Endothelial cell (in vitro differentiated cells): ENCODE data around the gene VAV2. TPM values are rescaled to one million over a fixed set of nuclear protein-coding genes. Genes with fewer than 3 reads are reported as not detected.

Source experiments
- DNase-seq: peaks from one replicate; pipeline ENCODE4 v3.0.0; 2021; ENCODE audit warnings: low spot score
- H3K27ac Mint-ChIP-seq: one replicate; pipeline ENCODE4 v1.8.0; 2021; ENCODE audit warnings: mixed read lengths, inconsistent platforms; ENCODE audit not compliant: unreplicated experiment
- H3K27me3 Mint-ChIP-seq: one replicate; pipeline ENCODE4 v1.8.0; 2021; ENCODE audit warnings: mild to moderate bottlenecking, moderate library complexity, mixed read lengths, inconsistent platforms; ENCODE audit not compliant: unreplicated experiment
- H3K36me3 Mint-ChIP-seq: one replicate; pipeline ENCODE4 v1.8.0; 2021; ENCODE audit warnings: mild to moderate bottlenecking, low read depth, mixed read lengths, inconsistent platforms; ENCODE audit not compliant: unreplicated experiment
- H3K4me1 Mint-ChIP-seq: one replicate; pipeline ENCODE4 v1.8.0; 2021; ENCODE audit warnings: mild to moderate bottlenecking, mixed read lengths, inconsistent platforms; ENCODE audit not compliant: unreplicated experiment
- H3K4me3 Mint-ChIP-seq: one replicate; pipeline ENCODE4 v1.8.0; 2021; ENCODE audit warnings: mild to moderate bottlenecking, mixed read lengths, inconsistent platforms; ENCODE audit not compliant: unreplicated experiment
- H3K9me3 Mint-ChIP-seq: one replicate; pipeline ENCODE4 v1.8.0; 2021; ENCODE audit warnings: mixed read lengths, inconsistent platforms; ENCODE audit not compliant: unreplicated experiment
- total RNA-seq: library from RNA; stranded (reverse); fragmentation: NEBNext Ultra II Directional; extraction: Animal tissue kit (Norgen Biotek cat#: 25700); gene quantifications from one replicate; pipeline ENCODE4 v1.2.1, GENCODE V29; 2021; ENCODE audit not compliant: unreplicated experiment
- TF ChIP-seq, protein P1 (sequence below): fragments of 200-600 bp; sonication (generic); IDR thresholded peaks from one replicate; pipeline ENCODE4 v1.5.0; 2021; ENCODE audit warnings: antibody characterized with exemption; ENCODE audit not compliant: unreplicated experiment

The VAV2 gene
- total RNA-seq, 1 donor from 2014 or later: 27.2 TPM

GRCh38 chr9:133821601-133822429, 170.3 kb downstream of the VAV2 start:
- TF ChIP-seq, protein P1, sequence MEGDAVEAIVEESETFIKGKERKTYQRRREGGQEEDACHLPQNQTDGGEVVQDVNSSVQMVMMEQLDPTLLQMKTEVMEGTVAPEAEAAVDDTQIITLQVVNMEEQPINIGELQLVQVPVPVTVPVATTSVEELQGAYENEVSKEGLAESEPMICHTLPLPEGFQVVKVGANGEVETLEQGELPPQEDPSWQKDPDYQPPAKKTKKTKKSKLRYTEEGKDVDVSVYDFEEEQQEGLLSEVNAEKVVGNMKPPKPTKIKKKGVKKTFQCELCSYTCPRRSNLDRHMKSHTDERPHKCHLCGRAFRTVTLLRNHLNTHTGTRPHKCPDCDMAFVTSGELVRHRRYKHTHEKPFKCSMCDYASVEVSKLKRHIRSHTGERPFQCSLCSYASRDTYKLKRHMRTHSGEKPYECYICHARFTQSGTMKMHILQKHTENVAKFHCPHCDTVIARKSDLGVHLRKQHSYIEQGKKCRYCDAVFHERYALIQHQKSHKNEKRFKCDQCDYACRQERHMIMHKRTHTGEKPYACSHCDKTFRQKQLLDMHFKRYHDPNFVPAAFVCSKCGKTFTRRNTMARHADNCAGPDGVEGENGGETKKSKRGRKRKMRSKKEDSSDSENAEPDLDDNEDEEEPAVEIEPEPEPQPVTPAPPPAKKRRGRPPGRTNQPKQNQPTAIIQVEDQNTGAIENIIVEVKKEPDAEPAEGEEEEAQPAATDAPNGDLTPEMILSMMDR: no peak
- Mint-ChIP-seq H3K27ac (peak overlapping the region; percentile 28), H3K36me3 (peaks cover 14% of the 10 kb centered on the region), H3K4me3 (peak overlapping the region; percentile 63), H3K27me3 (no peaks in the 10 kb centered on the region), H3K4me1 (peaks cover 25% of the 10 kb centered on the region), H3K9me3 (no peaks in the 10 kb centered on the region)
- no peak for DNase-seq

DNA sequence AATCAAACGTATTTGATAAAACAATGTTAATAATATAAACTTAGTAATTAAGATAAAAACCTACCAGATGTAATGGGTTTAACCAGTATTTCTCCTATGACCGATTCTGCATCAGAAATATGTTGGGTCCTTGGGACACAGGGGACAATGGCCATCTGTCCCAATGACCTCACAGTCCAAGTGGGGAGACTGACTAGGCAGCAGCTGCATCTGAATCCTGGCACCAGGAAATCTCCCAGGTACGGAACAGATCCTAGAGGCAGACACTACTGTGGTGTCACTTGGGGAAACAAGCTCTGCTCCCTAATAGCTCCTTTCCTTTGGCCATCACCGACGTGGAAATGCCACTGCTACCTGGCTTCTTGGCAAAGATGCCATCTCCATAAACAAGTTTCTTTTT, 172.2 kb downstream of the VAV2 start:
- Mint-ChIP-seq H3K9me3 (no peaks in the 10 kb centered on the region), H3K4me3 (no peak overlapping the region)

DNA sequence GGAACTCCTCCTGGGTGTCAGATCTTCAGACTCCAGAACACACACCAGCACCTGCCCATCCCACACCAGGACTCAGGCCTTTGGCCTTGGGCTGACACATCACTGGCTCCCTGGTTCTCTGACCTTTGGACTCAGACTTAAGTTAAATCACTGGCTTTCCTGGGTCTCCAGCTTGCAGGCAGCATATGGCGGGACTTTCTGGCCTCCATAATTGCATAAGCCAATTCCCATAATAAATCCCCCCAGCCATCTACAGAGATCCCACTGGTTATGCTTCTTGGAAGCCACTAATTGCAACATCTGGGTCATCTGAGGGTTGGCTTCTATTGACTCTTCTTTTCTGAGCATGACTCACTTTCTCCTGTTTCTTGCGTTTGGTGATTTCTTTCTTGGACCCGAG, 173.7 kb downstream of the VAV2 start:
- Mint-ChIP-seq H3K27me3 (no peaks in the 10 kb centered on the region), H3K4me3 (no peak overlapping the region), H3K27ac (no peak overlapping the region), H3K36me3 (peaks cover 9% of the 10 kb centered on the region), H3K4me1 (peaks cover 19% of the 10 kb centered on the region), H3K9me3 (no peaks in the 10 kb centered on the region)
- no peak for DNase-seq
- TF ChIP-seq, protein P1: no peak

More for the DNA sequence above, 172.2 kb downstream of the VAV2 start:
- Mint-ChIP-seq H3K27me3 (no peaks in the 10 kb centered on the region), H3K36me3 (peaks cover 9% of the 10 kb centered on the region), H3K4me1 (peaks cover 21% of the 10 kb centered on the region), H3K27ac (no peak overlapping the region)
- no peak for DNase-seq
- TF ChIP-seq, protein P1: no peak

DNA sequence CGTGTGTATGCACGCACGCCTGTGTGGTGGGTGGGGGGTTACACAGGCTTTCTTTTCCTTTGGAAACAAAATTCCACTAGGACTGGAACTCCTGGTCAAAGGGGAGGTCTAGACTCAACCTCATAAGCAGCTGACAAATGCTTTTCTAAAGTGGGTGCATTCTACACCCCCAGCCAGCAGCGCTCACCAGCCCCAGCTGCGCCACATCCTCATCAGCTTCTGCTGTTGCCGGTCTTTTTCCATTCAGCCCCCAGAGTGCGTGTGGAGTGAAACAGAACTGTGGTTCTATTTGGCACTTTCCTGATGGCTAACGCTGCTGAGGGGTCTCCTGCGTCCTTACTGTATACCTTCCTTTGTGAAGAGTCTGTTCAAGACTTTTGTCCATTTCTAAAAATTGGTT, 176.3 kb downstream of the VAV2 start:
- H3K36me3 Mint-ChIP-seq: peaks cover 5% of the 10 kb centered on the region
- DNase-seq: no peak
- TF ChIP-seq, protein P1: no peak
- H3K4me1 Mint-ChIP-seq: no peaks in the 10 kb centered on the region
- H3K9me3 Mint-ChIP-seq: no peaks in the 10 kb centered on the region
- no peak overlapping the region for H3K4me3 Mint-ChIP-seq
- no peak overlapping the region for H3K27ac Mint-ChIP-seq
- H3K27me3 Mint-ChIP-seq: peaks cover 3% of the 10 kb centered on the region

DNA sequence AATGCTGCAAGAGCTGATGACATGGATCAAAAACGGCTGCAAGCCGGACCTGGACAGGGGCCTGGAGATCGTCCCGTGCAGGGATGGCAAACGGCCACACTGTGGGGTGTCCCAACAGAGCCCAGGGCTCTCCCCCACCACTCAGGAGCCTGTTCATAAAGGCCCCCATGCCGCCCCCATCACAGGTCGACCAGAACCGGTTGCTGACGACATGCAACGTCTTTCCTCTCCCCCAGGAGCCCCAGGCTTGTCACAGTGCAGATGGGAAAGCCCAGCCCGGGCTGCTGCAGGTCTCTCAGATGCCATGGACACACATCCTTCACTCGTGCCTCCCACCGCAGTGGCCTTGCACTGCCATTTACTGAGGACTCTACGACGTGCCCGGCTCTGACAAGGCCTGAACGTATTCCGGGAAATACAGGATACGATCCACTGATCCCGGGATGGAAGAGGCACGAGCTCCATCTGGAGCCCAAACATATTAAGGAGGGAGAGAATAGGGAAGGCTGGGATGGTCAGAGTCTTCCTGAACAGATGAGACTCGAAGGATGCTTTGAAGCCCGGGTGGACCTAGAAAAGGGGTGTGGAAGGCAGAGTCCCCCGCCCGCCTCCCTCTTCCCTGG, 177.4 kb downstream of the VAV2 start:
- TF ChIP-seq, protein P1: no peak
- Mint-ChIP-seq H3K27ac (no peak overlapping the region), H3K36me3 (peaks cover 5% of the 10 kb centered on the region), H3K9me3 (no peaks in the 10 kb centered on the region), H3K4me3 (no peak overlapping the region), H3K27me3 (peaks cover 3% of the 10 kb centered on the region), H3K4me1 (peaks cover 7% of the 10 kb centered on the region)
- DNase-seq: no peak
